Loucy (cell line): ENCODE data around the gene APOL2.

Source experiments
- H2AFZ ChIP-seq: fragments of 200-600 bp; sonication (generic); 2 replicates; pipeline ENCODE4 v1.6.0; 2016; ENCODE audit warnings: antibody characterized with exemption, mild to moderate bottlenecking, low read length, moderate library complexity
- H3F3A ChIP-seq: fragments of 200-600 bp; 2 replicates; pipeline ENCODE4 v1.6.0; 2016; ENCODE audit warnings: antibody characterized with exemption, low read depth, mild to moderate bottlenecking
- H3K27me3 ChIP-seq: fragments of 200-600 bp; sonication (generic); 2 replicates; pipeline ENCODE4 v1.6.1; 2014; ENCODE audit warnings: low read length, mild to moderate bottlenecking; ENCODE audit not compliant: insufficient read depth, poor library complexity, severe bottlenecking
- H3K36me3 ChIP-seq: fragments of 200-600 bp; sonication (generic); 2 replicates; pipeline ENCODE4 v1.6.1; 2016; ENCODE audit warnings: low read length; ENCODE audit not compliant: insufficient read depth
- H3K4me1 ChIP-seq: fragments of 200-600 bp; sonication (generic); 2 replicates; pipeline ENCODE4 v1.5.1; 2014; ENCODE audit warnings: low read length, mild to moderate bottlenecking; ENCODE audit not compliant: insufficient read depth, poor library complexity, severe bottlenecking
- H3K4me2 ChIP-seq: fragments of 200-600 bp; sonication (generic); 2 replicates; pipeline ENCODE4 v1.6.0; 2014; ENCODE audit warnings: antibody characterized with exemption, low read length, low read depth, mild to moderate bottlenecking; ENCODE audit not compliant: poor library complexity, severe bottlenecking
- H3K4me3 ChIP-seq: fragments of 200-600 bp; sonication (generic); 2 replicates; pipeline ENCODE4 v1.5.1; 2014; ENCODE audit warnings: low read length, mild to moderate bottlenecking, mixed read lengths; ENCODE audit not compliant: poor library complexity, severe bottlenecking
- H3K79me2 ChIP-seq: fragments of 200-600 bp; sonication (generic); 2 replicates; pipeline ENCODE4 v1.6.1; 2014; ENCODE audit warnings: low read length; ENCODE audit not compliant: insufficient read depth
- H3K9ac ChIP-seq: fragments of 200-600 bp; sonication (generic); 2 replicates; pipeline ENCODE4 v1.6.0; 2014; ENCODE audit warnings: mild to moderate bottlenecking, low read depth, low read length, moderate library complexity; ENCODE audit not compliant: poor library complexity, severe bottlenecking
- H3K9me2 ChIP-seq: fragments of 200-600 bp; sonication (generic); replicated peaks from 2 replicates; pipeline ENCODE4 v1.6.1; 2016; ENCODE audit warnings: low read depth, low read length, mixed read lengths
- H3K9me3 ChIP-seq: fragments of 200-600 bp; sonication (generic); 2 replicates; pipeline ENCODE4 v1.6.1; 2014; ENCODE audit warnings: mild to moderate bottlenecking, antibody characterized with exemption, low read length, low read depth; ENCODE audit not compliant: insufficient read depth
- H4K20me1 ChIP-seq: fragments of 200-600 bp; sonication (generic); 2 replicates; pipeline ENCODE4 v1.6.0; 2014; ENCODE audit warnings: antibody characterized with exemption, low read length, mild to moderate bottlenecking; ENCODE audit not compliant: insufficient read depth, poor library complexity, severe bottlenecking
- EZH2phosphoT487 ChIP-seq: fragments of 200-600 bp; IDR thresholded peaks from 2 replicates; pipeline ENCODE4 v1.6.1; 2018; ENCODE audit warnings: antibody characterized with exemption, mild to moderate bottlenecking, moderate library complexity, borderline replicate concordance
- TF ChIP-seq, protein P1 (sequence below): fragments of 200-600 bp; sonication (generic); conservative IDR thresholded peaks from 2 replicates; pipeline ENCODE4 v1.5.1; 2014; ENCODE audit warnings: mild to moderate bottlenecking, antibody characterized with exemption, low read length

APOL2 gene

DNA sequence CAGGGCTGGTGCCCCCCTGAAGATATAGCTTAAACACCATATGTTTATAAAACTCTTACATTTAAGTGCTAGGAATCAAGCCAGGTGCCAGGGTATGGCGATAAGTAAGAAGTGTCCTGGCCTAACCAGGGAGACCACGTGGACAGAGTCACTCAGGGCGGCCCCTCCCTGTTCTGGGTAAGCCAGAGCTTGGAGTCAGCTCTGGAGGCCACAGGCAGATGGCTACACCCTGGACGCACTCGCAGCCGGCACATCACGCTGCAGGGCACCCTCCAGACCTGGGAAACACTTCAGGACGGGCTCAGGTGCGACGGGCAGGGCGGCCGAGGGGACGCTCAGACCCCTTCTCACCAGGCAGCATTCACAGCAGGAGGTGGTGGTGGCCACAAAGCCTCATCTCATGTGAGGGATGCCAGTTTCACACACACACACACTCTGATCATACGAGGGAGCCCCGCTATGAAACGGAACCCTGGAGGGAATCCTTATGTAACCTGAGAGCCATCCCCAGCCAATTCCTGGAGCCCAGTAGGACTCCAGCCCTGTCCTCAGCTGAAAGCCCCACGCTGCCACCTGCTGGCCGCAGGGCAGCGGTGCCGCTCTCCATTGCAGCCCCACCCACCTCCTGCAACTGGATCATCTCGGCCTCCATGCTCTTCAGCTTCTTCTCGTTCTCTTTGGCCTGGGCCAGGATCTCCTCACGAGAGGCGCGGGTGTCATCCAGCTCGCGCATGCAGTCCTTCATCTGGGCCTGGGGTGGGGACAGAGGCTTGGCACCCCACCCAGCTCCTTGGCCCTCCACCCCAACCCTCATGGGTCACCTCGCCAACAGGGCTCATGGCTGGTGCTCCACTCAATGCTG lies 47.0 kb upstream of the APOL2 start:
- peaks cover 86% of the 10 kb centered on the region for H3K36me3 ChIP-seq

DNA sequence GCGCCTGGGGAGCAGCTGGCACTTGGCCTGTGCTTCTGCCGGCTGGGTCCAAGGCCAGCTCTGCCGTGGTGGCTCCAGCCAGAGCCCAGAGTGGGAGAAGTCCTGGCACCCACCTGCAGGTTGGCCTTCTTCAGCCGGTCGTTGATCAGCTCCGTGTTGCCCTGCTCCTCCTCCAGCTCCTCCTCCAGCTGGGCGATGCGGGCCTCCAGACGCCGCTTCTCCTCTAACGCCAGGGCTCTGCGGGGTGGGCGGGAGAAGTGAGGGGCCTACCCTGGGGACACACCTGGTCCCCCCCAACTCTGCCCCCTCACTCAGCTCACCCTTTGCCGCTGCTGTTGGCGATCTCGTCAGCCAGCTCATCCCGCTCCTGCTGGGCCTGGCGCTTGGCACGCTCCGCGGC lies 46.2 kb upstream of the APOL2 start:
- H3K4me2 ChIP-seq: no peak overlapping the region
- no peak for TF ChIP-seq EZH2phosphoT487
- TF ChIP-seq, protein P1, sequence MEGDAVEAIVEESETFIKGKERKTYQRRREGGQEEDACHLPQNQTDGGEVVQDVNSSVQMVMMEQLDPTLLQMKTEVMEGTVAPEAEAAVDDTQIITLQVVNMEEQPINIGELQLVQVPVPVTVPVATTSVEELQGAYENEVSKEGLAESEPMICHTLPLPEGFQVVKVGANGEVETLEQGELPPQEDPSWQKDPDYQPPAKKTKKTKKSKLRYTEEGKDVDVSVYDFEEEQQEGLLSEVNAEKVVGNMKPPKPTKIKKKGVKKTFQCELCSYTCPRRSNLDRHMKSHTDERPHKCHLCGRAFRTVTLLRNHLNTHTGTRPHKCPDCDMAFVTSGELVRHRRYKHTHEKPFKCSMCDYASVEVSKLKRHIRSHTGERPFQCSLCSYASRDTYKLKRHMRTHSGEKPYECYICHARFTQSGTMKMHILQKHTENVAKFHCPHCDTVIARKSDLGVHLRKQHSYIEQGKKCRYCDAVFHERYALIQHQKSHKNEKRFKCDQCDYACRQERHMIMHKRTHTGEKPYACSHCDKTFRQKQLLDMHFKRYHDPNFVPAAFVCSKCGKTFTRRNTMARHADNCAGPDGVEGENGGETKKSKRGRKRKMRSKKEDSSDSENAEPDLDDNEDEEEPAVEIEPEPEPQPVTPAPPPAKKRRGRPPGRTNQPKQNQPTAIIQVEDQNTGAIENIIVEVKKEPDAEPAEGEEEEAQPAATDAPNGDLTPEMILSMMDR: no peak
- H3F3A ChIP-seq: 0 out of 2 replicates have a peak, but pooled peaks cover 4% of the 10 kb centered on the region
- no peaks in the 10 kb centered on the region for H3K27me3 ChIP-seq
- H3K79me2 ChIP-seq: no peaks in the 10 kb centered on the region
- no peak overlapping the region for H2AFZ ChIP-seq
- H3K9me3 ChIP-seq: no peaks in the 10 kb centered on the region
- H3K4me3 ChIP-seq: no peak overlapping the region
- peaks cover 90% of the 10 kb centered on the region for H3K36me3 ChIP-seq
- no peak overlapping the region for H3K9ac ChIP-seq
- peaks cover 2% of the 10 kb centered on the region for H4K20me1 ChIP-seq
- H3K9me2 ChIP-seq: no peaks in the 10 kb centered on the region
- no peaks in the 10 kb centered on the region for H3K4me1 ChIP-seq

More for the DNA sequence above, 47.0 kb upstream of the APOL2 start:
- H3K9me2 ChIP-seq: no peaks in the 10 kb centered on the region
- no peaks in the 10 kb centered on the region for H3K9me3 ChIP-seq
- H4K20me1 ChIP-seq: no peaks in the 10 kb centered on the region
- H3K79me2 ChIP-seq: no peaks in the 10 kb centered on the region
- H3K4me2 ChIP-seq: no peak overlapping the region
- 0 out of 2 replicates have a peak, but pooled peaks cover 1% of the 10 kb centered on the region for H3F3A ChIP-seq
- H3K4me1 ChIP-seq: no peaks in the 10 kb centered on the region
- H3K4me3 ChIP-seq: no peak overlapping the region
- H3K27me3 ChIP-seq: no peaks in the 10 kb centered on the region
- no peak overlapping the region for H2AFZ ChIP-seq
- no peak overlapping the region for H3K9ac ChIP-seq
- TF ChIP-seq EZH2phosphoT487: no peak
- TF ChIP-seq, protein P1: peak; percentile 95

DNA sequence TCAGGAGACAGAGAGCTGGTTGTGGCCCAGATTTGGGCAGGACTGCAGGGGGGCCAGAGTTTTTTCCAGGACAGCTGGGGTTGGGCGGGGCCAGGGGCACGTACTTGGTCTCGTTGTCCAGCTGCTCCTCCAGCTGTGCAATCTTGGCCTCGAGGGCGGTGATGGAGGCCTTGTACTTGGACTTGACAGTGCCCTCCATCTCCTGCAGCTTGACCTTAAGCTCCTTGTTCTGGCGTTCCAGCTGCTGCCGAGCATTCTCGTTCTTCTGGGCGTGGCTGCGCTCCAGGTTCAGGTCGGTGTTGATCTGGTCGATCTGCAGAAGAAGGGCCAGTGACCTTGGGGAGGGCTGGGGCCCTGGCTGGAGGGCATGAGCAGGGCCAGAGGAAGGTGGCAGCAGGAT lies 45.7 kb upstream of the APOL2 start:
- no peak for TF ChIP-seq EZH2phosphoT487
- TF ChIP-seq, protein P1: no peak

More for the DNA sequence above, 45.7 kb upstream of the APOL2 start:
- H3K27me3 ChIP-seq: no peaks in the 10 kb centered on the region
- H3K4me3 ChIP-seq: no peak overlapping the region
- H3K36me3 ChIP-seq: peaks cover 90% of the 10 kb centered on the region
- H3F3A ChIP-seq: 0 out of 2 replicates have a peak, but pooled peaks cover 4% of the 10 kb centered on the region
- H2AFZ ChIP-seq: no peak overlapping the region
- H3K4me2 ChIP-seq: no peak overlapping the region
- no peaks in the 10 kb centered on the region for H3K9me2 ChIP-seq
- no peaks in the 10 kb centered on the region for H3K79me2 ChIP-seq
- no peaks in the 10 kb centered on the region for H3K9me3 ChIP-seq
- no peak overlapping the region for H3K9ac ChIP-seq
- H3K4me1 ChIP-seq: no peaks in the 10 kb centered on the region
- H4K20me1 ChIP-seq: peaks cover 2% of the 10 kb centered on the region
